ENCODE results near the gene LAMC3.

GRCh38 chr9:131043646-131044045 lies 34.7 kb downstream of the LAMC3 start:
- TF ChIP-seq POLR2AphosphoS5 (IDR thresholded peaks at IDR 0.05; ENCODE audit: low read depth, low read length), result no peak
- TF ChIP-seq POLR2A (IDR thresholded peaks at IDR 0.05; ENCODE audit: low read depth, low read length), result no peak
- no peak for TF ChIP-seq PAX5 (IDR thresholded peaks at IDR 0.05; ENCODE audit: insufficient read depth, low read length, severe bottlenecking)
